Cardiac muscle cell (in vitro differentiated cells and primary cell): Measurements from ENCODE around the gene NCKIPSD. TPM values are rescaled to one million over a fixed set of nuclear protein-coding genes. Genes with fewer than 3 reads are reported as not detected.

Source experiments
- DNase-seq, 2 donors: peaks; one replicate each; pipeline versions ENCODE4 v3.0.0 to v3.0.0-alpha.2; 2010 to 2017; ENCODE audit warnings: low read depth in 1 of 2, low spot score in 1 of 2
- H3K27ac ChIP-seq: fragments of 200-600 bp; sonication (generic); 2 replicates; pipeline ENCODE4 v1.5.1; 2016
- H3K27me3 ChIP-seq: fragments of 200-600 bp; sonication (generic); 2 replicates; pipeline ENCODE4 v1.6.0; 2016; ENCODE audit warnings: control low read depth
- H3K36me3 ChIP-seq: fragments of 200-600 bp; sonication (generic); 2 replicates; pipeline ENCODE4 v1.5.1; 2016; ENCODE audit warnings: control low read depth
- H3K4me1 ChIP-seq: fragments of 200-600 bp; sonication (generic); 2 replicates; pipeline ENCODE4 v1.8.1; 2017; ENCODE audit warnings: low read depth, mild to moderate bottlenecking, mixed run types
- H3K4me3 ChIP-seq: fragments of 200-600 bp; sonication (generic); 2 replicates; pipeline ENCODE4 v1.5.1; 2016; ENCODE audit warnings: mild to moderate bottlenecking
- H3K9me3 ChIP-seq: fragments of 200-600 bp; sonication (generic); 2 replicates; pipeline ENCODE4 v1.5.1; 2017; ENCODE audit warnings: low read depth, mild to moderate bottlenecking, control low read depth
- polyA plus RNA-seq: library from polyadenylated mRNA; unstranded; fragments of >200 nt; fragmentation: Nextera tagmentation; extraction: Ambion mirVana; gene quantifications from 2 replicates; pipeline ENCODE4 v1.2.1, GENCODE V29; 2016
- total RNA-seq: library from RNA; depleted of rRNA; stranded (reverse); fragments of >200 nt; gene quantifications from 2 replicates; pipeline ENCODE4 v1.2.3, GENCODE V29; 2016
- TF ChIP-seq, protein P1 (sequence below): IDR thresholded peaks from 2 replicates; pipeline ENCODE4 v1.5.1; 2012; ENCODE audit warnings: low read depth, mild to moderate bottlenecking, low read length

NCKIPSD gene
- total and polyA plus RNA-seq, 2 experiments from 2014 or later, result 51.7 to 68.7 TPM

- no peak overlapping the region for H3K4me3 ChIP-seq
- DNase-seq, result no peak
- no peaks in the 10 kb centered on the region for H3K27me3 ChIP-seq
- H3K27ac ChIP-seq, result peak overlapping the region; percentile 39
- TF ChIP-seq, protein P1, sequence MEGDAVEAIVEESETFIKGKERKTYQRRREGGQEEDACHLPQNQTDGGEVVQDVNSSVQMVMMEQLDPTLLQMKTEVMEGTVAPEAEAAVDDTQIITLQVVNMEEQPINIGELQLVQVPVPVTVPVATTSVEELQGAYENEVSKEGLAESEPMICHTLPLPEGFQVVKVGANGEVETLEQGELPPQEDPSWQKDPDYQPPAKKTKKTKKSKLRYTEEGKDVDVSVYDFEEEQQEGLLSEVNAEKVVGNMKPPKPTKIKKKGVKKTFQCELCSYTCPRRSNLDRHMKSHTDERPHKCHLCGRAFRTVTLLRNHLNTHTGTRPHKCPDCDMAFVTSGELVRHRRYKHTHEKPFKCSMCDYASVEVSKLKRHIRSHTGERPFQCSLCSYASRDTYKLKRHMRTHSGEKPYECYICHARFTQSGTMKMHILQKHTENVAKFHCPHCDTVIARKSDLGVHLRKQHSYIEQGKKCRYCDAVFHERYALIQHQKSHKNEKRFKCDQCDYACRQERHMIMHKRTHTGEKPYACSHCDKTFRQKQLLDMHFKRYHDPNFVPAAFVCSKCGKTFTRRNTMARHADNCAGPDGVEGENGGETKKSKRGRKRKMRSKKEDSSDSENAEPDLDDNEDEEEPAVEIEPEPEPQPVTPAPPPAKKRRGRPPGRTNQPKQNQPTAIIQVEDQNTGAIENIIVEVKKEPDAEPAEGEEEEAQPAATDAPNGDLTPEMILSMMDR, result no peak
- H3K36me3 ChIP-seq, result peaks cover 57% of the 10 kb centered on the region
- no peaks in the 10 kb centered on the region for H3K9me3 ChIP-seq
- H3K4me1 ChIP-seq, result no peaks in the 10 kb centered on the region
These were observed 8.1 kb upstream of the NCKIPSD start for GRCh38 chr3:48693826-48694225.

DNA sequence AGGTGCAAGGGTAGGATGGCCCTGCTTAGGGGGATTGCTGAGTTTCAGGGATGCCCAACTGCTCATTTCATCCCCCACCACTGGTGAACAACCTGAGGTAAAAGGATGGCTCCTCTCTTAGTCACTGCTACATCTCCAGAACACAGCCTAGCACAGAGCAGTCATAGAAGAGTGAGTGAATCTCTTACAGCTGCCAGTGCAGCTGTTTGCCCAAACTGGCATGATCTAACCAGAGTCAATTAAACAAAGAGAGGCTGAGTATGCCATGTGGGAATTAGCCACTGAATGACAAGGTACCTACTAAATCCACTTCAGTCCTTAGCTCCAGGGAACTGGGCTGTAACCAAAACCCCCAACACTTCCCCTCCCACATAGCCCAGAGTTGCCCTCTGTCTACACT, 6.8 kb upstream of the NCKIPSD start:
- peaks cover 68% of the 10 kb centered on the region for H3K36me3 ChIP-seq

DNA sequence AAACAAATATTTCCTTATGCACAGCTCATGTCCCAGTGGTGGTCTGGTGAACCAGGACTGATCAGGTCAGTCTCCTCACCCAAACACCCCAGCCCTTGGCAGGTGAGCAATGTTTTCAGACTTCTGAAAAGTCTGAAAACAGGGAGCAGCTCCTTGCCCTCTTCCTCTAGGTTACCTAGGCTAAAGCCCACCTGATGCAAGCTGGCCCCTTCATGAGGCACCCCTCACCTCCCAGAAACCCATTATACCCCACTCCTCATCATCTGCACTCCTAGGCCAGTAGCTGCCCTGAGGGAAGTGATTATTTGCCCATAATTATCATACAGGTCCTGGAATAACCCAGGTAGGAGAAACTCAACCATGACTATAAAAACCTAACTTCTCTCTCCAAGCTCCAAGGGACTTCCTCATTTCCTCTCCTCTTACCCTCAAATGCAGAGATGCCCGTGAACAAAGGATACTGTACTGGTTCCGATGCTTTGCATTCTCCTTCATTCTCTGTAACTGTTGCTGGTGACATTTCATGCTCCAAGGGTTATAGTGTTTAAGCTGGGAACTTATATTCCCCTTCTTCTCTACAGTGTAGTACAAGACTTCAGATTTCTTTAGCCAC, 5.2 kb upstream of the NCKIPSD start:
- no peak overlapping the region for H3K27ac ChIP-seq
- peaks cover 70% of the 10 kb centered on the region for H3K36me3 ChIP-seq

More for the DNA sequence above, 6.8 kb upstream of the NCKIPSD start:
- TF ChIP-seq, protein P1, result no peak
- Histone ChIP-seq H3K27me3 (no peaks in the 10 kb centered on the region), H3K27ac (no peak overlapping the region), H3K9me3 (no peaks in the 10 kb centered on the region), H3K4me3 (no peak overlapping the region), H3K4me1 (no peaks in the 10 kb centered on the region)
- no peak for DNase-seq

GRCh38 chr3:48689384-48689783, 3.7 kb upstream of the NCKIPSD start:
- no peak for DNase-seq
- no peak overlapping the region for H3K4me3 ChIP-seq
- H3K36me3 ChIP-seq, result peaks cover 59% of the 10 kb centered on the region
- H3K27ac ChIP-seq, result no peak overlapping the region
- peaks cover 6% of the 10 kb centered on the region for H3K4me1 ChIP-seq
- no peaks in the 10 kb centered on the region for H3K27me3 ChIP-seq
- H3K9me3 ChIP-seq, result no peaks in the 10 kb centered on the region
- TF ChIP-seq, protein P1, result no peak

More for the DNA sequence above, 5.2 kb upstream of the NCKIPSD start:
- Histone ChIP-seq H3K4me1 (no peaks in the 10 kb centered on the region), H3K4me3 (no peak overlapping the region), H3K27me3 (no peaks in the 10 kb centered on the region), H3K9me3 (no peaks in the 10 kb centered on the region)
- TF ChIP-seq, protein P1, result no peak
- DNase-seq, result no peak

- DNase-seq, result no peak
- Histone ChIP-seq H3K4me3 (no peak overlapping the region), H3K27me3 (no peaks in the 10 kb centered on the region), H3K27ac (no peak overlapping the region), H3K4me1 (peaks cover 11% of the 10 kb centered on the region), H3K36me3 (peaks cover 52% of the 10 kb centered on the region), H3K9me3 (no peaks in the 10 kb centered on the region)
- TF ChIP-seq, protein P1, result no peak
These were observed 3.0 kb upstream of the NCKIPSD start for GRCh38 chr3:48688737-48689075.
